GM12891 (cell line): ENCODE data around the gene GPR107.

ENCODE experiments used
- PAX5 ChIP-seq: IDR thresholded peaks from 2 replicates; pipeline ENCODE4 v1.6.1; 2011; ENCODE audit warnings: low read length, moderate library complexity, mild to moderate bottlenecking; ENCODE audit not compliant: insufficient read depth, severe bottlenecking
- POLR2A ChIP-seq: IDR thresholded peaks from 2 replicates; pipeline ENCODE4 v1.6.1; 2011; ENCODE audit warnings: low read depth, low read length, control low read depth
- POLR2AphosphoS5 ChIP-seq: IDR thresholded peaks from 2 replicates; pipeline ENCODE4 v1.6.1; 2011; ENCODE audit warnings: low read depth, low read length, control low read depth
- SPI1 ChIP-seq: IDR thresholded peaks from 2 replicates; pipeline ENCODE4 v1.6.1; 2011; ENCODE audit warnings: low read depth, low read length, control low read depth
- TAF1 ChIP-seq: IDR thresholded peaks from 2 replicates; pipeline ENCODE4 v1.6.1; 2011; ENCODE audit warnings: low read depth, low read length, control low read depth

DNA sequence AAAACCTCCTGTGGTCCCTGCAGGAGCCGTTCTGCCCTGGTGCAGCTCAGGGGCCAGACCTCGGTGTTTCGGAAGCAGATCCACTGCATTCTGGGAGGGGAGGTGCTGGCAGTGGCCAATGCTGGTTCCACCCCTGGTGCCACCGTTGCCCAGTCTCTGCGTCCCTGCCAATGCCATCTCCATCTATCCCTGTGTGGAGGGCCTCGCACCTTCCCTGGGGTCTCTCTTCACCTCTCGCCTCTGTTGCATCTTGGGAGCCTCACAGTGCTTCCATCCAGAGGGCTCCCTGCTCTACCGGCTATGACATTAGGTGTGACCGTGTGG is 133.8 kb downstream of the GPR107 start:
- TF ChIP-seq POLR2AphosphoS5, result no peak
- TF ChIP-seq SPI1, result no peak
- no peak for TF ChIP-seq POLR2A
- no peak for TF ChIP-seq TAF1
- TF ChIP-seq PAX5, result no peak
